Measurements from ENCODE around the gene CLEC20A.

The CLEC20A gene

DNA sequence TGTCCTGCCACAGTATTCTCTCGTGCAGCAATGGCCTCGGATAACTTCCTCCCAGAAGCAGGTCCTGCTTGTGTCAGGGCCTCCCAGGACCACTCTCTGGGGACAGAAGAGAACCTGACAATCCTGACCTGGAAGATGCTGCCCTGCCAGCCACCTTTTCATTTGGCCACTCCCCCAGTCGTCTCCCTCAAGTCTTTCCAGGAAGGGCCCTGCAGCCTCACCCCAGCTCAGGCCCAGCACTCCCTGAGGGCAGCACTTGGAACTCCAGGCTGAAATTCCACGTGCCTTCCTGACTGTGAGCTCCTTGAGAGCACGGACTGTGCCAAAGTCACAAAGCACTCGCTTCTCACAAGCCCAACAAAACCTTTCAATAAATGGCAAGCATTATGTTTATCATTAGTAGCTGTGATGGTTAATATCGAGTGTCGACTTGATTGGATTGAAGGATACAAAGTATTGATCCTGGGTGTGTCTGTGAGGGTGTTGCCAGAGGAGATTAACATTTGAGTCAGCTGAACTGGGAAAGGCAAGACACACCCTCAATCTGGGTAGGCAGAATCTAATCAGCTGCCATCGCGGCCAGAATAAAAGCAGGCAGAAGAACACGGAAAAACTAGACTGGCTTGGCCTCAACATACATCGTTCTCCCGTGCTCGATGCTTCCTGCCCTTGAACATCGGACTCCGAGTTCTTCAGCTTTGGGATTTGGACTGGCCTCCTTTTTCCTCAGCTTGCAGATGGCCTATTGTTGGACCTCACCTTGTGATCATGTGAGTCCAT, 2.3 kb upstream of the CLEC20A start:
- DNase-seq: no peak

DNA sequence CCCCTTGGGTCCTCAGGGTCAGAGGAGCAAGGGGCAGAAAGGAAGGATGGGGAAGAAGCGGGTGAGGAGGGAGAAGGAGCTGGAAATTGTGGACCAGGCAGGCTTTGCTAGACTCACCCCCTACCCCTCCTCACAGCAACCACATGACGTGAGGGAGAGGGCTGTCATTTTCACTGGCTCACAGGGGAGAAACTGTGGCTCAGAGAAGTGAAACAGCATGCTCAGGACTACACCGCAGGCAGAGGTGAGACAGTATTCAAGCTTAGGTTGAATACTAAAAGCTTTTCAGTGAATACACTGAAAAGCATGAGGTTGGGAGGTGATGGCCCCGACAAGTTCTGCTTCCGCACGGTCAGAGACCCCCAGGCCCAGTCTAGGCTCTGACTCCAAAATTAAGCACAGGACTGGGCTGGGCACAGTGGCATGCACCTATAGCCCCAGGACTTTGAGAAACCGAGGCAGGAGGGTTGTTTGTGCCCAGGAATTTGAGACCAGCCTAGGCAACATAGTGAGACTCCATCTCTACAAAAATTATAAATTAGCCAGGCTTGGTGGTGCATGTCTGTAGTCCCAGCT, 1.2 kb upstream of the CLEC20A start:
- DNase-seq: no peak

DNA sequence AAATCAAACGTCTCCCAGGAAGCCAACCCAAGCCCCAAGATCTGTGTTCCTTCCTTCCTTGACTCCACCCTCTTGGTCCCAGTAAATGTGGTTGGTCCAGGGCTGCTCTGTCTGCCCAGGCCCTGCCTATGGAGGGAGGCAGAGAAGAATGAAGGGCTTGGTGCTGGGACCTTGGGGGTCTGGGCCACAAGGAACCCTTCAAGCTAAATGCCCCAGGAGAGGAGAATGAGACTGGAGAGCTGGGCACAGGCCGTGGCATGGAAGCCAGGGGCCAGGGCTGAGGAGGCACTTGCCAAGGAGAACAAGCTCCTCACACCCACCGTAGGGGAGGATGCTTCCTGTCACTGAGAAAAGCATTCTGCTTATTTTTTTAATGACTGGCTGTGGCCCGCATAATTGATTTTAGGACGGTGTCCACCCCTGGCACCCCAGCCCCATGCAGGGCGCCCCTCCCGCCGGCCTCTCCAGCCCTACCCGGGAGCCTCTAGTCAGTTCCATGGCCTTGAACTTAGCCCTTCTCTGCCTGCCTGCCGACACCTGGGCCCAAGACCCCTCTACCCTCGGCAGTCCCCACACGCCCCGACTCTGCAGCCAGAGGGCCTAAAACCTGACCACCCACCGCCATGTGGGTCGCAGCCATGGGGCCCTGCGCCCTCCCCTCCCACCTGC, 889 bp downstream of the CLEC20A start:
- DNase-seq: no peak

DNA sequence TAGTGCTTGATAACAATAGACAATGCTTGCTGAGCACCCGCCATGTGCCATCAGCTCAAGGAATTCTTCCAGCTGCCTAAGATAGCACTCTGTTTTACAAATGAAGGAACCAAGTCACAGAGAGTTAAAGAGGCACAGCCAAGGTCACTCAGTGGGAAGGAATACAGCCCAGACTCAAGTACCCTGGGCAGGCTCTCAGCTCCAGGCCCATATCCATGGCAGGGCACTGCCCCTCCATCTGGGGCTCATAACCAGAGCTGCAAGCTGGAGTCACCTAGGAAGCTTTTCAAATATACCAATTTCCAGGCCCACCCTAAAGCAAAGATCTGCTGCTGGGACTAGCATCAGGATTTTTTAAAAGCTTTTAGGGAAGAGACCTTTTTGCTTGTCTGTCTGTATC, 1.6 kb downstream of the CLEC20A start:
- DNase-seq: no peak

DNA sequence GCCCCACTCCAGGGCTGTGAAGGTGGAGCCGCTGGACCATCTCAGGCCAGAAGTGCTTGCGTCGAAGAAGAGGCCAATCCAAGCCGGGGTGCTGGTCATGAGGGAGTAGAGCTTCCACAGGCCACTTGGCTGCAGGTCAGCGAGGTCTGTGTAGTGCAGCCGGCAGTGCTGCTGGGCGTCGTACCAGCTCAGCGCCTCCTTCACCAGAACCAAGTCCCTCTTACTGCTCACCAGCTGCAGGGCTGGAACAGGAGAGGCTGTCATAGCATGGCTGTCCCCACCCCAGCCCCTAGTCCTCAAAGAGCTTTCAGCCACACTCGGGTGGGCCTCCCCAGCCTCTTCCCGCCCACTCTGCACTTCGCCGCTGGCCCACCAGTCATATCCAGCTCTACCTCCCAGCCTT, 2.2 kb downstream of the CLEC20A start:
- no peak for DNase-seq

DNA sequence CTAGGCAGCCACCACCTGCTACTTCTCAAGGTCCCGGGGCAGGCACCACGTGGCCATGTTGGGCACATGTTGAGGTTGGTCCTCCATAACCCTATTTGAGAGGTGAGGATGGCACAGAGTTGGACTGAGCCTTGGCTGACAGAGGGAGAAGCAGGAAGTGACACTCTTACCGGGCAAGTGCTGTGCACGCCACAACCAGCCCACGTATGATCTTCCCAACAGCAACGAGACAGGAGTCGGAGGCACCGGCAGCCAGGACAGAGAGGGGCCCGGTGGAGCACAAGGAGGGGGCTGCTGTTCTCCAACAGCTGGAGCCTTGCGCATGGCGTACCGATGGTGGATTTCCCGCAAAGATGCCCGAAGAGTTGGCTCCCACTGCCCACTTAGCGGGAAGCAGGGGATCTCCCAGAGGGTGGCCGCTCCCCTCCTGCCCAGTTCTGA, 3.4 kb downstream of the CLEC20A start:
- DNase-seq: no peak

DNA sequence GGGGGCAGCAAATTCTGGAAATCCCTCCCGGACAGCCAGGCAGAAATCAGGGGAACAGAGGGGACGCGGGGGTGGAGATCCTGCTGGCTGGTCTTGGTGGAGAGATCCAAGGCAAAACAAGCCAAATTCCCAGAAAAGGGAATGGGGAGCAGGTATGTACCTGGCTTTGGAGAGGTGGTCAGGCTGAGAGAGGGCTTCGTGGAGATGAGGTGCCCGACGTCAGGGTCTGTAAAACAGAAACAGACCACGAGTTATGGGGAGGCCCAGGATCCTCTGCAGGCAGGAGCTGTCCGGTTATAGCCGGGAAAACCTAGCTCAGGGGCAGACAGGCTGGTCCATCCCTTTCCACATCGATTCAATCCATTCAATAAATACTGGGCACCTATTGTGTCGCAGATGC, 4.4 kb downstream of the CLEC20A start:
- no peak for DNase-seq

DNA sequence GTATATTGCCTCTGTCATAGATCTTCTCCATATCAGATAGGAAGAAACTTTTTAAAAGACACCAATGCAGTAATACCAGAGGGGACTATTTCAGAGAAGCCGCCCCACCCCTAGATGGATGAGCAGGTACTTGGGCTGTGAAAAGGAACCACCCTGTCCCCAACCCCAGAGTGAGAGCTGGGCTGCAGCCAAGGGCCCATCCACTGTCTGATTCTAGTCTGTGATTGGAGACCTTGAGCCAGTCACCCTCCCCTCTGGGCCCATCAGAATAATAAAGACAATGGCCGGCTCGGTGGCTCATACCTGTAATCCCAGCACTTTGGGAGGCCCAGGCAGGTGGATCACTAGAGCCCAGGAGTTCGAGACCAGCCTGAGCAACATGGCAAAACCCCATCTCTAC, 5.0 kb downstream of the CLEC20A start:
- DNase-seq: no peak

DNA sequence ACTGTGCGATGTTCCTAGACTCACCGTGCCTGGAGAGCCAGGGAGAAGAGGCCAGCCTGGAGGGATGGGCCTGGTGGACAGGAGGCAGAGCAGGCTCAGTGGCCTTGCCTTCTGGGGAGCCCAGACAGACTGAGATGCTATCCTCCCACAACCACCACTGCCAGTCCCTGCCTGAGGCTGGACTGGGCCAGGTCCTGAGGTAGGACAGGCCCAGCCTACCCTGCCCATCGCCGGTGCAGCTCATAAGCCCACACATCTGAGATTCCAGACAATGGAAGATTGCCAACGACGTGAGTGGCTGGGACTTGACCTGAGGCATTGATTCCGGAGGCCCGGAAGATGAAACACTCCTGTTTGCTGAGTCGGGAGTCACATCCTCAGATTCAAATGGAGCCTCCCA, 5.8 kb downstream of the CLEC20A start:
- no peak for DNase-seq

DNA sequence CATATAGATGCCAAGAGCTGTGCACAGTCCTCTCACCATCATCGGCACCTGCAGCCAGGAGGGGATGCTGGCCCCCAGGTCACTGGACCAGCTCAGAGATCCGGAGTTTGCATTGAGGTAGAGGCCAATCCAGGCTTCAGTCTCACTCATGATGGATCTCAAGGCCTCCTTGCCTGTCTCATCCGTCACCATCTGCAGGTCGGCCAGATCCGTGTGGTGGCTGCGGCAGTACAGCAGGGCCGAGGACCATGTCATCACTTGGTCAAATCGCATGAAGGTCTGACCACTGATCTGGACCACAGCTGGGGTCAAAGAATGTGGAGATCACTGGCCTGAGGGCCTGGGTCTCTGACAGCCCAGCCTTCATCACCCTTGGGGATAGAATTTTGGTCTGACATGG, 6.6 kb downstream of the CLEC20A start:
- DNase-seq: no peak

DNA sequence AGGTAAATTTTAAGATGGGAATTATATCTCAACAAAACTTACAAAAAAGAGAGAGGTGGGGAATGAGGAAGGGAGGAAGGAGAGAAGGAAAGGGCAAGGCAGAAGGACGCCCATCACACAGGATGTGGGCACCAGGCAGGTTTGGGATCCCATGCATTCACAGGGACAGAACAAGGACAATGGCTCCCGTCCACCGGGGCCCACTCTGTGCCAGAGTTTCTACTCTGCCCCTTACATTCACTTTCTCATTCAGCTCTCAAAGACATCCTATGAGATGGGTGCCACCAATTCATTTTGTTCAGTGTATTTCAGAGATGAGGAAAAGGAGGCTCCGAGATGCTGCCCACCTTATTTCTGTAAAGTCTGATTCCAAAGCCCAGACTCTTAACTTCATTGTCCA, 7.4 kb downstream of the CLEC20A start:
- DNase-seq: no peak

DNA sequence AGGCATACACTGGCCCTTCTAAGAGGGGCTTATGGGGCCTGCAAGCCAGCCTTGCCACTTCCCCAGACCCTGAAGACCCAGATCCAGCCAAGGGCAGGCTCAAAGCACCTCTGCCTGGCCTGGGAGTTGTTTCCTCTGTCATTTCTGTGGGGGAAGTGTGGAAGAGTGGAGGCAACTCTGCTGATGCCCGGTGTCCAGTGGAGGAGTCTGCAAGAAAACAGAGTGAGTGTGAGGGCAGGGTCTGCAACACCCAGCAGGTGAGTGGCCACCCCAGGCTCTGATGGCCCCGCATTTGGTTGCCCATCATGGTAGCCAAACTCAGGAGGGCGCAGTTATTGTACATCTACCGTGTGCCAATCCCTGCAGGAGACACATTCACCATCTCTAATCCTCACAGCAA, 8.4 kb downstream of the CLEC20A start:
- no peak for DNase-seq

DNA sequence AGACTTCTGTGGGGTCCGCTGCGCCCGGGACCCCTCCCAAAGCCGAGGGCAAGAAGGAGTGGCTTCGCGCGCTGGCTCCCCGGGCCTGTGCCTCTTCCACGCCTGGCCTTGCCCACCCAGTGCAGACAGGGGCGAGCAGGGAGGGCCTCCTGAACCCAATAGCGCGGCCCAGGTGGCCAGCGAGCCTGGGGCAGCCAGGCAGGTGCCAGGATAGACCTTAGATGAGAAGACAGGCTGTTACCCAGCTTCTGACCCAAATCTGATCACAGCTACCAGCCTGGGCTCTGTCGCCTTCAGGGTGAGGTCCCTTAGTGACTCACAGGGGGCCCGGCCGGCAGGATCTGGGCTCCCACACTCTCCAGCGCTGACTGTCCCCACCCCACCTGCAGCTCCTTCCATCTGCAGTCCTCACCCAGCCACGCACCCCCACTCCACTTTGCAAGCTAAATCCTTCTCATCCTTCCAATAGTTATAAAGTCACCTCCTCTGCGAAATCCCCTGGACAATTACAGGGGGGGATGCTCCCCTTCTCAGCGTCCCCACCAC, 9.6 kb downstream of the CLEC20A start:
- DNase-seq: no peak

DNA sequence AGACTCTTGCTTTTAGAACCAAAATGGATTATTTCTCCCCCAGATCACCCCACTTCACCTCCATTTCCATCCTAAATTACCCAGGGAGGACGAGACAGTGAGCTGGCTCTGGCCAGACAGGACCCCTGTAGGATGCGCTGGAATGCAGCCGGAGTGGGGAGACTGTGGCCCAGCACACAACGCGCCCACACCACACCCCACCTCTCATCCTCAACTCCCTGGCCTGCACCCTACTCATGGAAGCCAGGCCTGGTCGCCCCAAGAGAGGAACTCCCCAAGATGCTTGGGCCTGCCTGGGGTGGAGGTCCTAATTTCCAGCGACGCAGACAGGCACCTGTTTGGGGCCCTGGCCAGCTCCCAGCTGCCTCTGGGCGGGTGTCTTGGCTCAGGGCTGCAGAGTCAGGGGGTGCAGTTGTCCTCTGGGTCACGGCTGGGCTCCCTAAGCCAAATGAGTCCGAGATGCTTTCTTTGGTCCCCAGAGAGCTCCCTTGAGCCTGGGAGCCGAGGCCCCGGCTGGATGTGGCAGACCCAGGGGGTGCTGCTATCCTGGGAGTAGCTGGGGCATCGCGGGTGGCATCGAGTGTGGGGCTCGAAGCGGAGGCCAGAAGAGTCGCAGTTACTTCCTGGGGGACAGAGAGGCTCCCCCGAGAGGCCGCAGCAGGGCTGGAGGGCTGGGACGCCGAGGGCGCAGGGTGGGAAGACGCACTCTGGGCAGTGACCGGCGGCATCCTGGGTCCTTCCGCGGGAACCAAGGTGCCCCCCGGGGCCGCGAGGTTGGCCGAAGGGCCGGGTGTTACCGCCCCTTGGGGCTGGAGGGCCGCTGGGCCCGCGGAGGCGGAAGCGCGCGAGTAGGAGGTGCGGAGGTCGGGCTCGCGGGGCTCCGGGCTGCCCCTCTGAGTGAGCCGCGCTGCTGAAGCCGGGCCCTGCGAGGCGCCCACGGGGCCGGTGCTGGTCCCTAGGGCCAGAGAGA, 10.4 kb downstream of the CLEC20A start:
- no peak for DNase-seq

DNA sequence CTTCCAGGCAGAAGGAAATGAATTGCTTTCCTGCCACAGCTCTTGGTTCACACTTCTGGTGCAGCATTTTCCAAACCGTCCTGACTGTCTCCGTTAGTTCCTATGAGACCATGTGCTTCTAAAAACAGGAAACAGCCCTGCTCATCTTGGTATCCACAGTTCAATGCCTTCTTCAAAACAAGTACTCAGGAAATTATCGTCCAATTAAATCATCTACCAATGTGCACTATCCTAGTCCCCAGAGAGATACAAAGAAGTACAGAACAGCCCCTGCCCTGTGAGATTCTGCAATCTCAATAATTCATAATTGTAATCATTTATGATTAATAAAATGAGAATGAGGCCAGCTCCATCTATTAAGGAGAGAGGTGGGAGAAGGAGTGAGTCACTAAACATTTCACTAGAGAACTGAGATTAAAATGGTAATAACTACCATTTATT, 11.2 kb downstream of the CLEC20A start:
- no peak for DNase-seq

DNA sequence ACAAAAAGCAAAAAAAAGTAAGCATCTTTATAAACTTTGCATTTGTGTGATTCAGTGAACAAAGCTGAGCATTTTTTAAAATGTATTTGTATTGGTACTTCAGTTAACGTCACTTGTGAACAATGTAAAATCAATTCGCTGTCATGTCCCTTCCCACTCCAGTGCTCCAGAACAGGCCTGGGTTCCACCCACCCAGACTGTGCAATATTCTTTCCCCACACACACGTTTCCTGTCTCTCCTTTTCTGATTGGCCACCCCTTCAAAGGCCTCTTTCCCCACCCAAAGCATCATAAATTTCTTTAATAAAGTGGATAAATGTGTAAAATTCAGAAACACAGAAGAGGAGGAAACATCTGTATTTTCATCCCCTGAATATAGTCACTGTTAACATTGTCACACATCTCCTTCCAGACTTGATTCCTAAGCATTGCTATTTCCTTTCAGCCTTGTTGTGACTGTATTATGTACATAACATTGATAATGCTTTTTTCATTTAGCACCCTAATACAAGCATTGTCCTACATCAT, 12.0 kb downstream of the CLEC20A start:
- DNase-seq: no peak

DNA sequence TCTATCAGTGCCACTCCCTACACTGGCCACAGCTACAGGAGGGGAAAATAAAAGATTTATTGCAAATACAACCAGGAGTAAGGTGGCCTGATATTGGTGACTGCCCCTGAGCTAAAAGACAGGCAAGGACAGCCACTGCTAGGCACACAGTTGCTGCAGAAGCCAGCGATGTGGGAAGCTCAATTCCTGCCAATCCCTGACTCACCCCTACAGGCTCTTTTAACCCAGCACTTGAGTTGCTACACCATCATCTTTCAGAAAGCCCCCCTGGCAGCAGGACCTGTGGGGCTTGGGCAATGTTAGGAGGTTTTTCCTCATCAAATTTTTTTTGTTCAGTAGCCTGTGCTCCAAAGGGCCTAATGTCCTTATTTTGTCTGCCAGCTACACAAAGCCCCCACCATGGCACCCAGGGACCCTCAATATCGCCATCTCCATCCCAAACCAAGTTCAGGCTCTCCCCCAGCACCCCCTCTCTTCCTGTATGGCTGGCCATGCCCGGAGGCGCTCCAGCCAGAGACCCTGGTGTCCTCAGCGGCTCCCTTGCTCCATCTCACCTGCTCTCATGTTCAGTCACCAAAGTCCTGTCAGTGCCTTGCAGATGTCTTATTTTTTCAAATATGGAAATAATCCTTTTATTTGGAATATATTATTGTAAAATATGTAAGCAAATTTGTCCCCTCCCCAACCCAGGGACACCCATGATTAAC, 13.4 kb downstream of the CLEC20A start:
- no peak for DNase-seq

DNA sequence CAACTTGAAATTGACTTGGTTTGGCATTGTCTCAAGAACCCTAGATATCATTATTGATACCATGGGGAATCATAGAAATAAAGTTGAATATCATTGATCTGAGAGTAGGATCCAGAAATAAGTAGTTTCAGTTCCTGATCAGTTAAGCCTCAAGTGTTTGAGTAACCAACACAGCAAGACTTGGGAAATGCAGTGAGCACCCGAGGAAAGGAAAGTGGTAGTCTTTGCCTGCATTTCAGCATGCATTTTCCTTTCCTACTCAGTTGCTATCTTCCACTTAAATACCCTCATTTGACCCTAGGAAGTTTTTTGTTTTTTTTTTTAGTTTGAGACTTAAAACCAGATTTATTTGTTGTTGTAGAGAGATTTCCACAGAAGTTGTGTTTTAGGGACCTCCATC, 18.9 kb downstream of the CLEC20A start:
- DNase-seq: no peak

DNA sequence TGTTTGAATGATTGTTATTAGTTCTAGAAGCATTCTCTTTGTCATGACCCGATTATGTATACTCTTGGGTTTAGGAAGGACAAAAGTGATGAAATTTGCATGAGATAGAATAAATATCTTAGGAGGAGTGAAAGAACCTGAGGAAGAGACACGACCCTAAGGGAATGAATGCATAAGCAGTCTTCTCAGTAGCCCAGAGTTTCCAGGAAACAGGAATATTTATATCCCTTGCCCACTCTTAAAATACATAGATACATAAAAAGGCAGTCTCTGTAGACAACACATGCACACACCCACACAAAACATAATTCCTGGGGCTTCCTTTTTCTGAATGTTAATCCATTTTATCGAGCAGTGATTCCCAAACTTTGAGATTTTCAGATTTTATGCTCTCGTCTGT, 19.4 kb downstream of the CLEC20A start:
- no peak for DNase-seq

DNA sequence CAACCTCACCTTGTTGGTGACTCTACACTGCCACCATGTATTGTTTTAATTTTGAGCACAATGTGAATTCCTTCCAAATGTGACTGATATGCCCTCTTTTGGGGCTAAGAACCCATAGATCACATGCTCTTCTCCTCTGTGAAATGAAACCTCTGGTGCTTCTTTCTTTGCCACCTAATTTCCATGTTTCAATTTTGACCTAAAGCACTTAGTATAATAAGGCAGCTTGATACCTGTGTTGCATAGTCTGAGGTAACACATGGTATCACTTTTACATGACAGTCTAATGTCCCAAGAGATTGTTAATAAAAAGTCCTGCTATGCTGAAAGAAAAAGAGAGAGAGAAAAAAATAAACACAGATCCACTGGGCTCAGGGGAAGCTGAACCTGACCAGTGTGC, 24.2 kb downstream of the CLEC20A start:
- DNase-seq: no peak

DNA sequence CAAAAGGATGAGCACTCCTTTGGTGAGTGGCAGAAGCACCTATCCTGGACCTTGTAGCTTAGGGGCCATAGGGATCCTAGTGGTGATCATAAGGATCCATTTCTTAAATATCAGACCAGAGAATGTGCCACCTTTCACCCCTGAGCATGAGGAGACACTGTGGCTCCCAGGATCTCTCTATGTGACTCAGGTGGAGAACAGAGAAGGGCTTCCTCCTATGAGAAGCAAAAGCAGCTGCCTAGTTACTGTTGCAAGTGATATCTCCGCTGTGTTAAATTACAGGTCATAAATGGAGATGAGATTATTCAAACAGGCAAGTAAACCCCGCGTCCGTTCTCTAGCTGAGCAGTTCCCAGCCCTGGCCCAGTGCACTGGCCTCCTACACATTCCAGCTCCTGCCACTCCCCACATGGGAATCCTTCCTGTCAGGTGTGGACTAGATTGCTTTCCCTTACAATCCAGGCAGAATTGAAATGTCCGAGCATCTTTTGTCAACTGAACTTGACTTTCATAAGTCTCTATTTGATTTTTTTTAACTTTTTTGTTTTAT, 26.3 kb downstream of the CLEC20A start:
- no peak for DNase-seq

Data from effector CD8-positive, alpha-beta T cell (primary cell).